Measurements from ENCODE around the gene XKR8. TPM values are rescaled to one million over a fixed set of nuclear protein-coding genes. Genes with fewer than 3 reads are reported as not detected.

XKR8 gene
- total and polyA plus RNA-seq, 2 experiments from 2014 or later = 17.9 to 20.2 TPM

DNA sequence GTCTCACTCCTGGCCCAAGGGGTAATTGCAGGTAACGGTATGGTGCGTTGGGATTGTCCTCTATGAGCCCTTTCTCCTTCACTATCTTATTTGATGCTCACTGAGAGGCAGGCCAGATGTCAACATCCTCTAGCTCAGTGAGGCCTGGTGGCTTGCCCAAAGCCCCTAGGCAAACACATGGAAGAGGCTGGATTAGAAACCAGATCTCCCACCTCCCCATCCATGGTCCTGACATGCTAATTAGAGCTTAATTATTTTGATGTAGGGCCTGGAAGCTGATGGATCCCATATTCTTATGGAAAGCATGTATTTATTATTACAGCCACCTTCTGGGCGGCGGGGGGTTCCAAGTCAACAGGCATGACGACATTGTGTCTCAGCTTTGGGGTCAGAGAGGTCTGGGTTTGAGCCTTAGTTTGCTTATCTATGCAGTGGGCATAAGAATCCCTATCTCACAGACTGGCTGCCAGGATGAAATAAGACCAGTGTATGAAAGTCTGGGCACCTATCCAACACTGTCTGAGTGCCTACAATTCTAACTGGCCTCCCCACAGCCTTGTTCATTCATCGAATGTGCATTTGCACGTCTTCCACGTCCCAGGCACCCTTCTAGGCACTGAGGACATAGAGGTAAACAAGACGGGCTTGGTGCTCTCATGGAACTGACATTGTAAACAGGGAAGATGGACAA is 18.8 kb upstream of the XKR8 start:
- H3K4me1 ChIP-seq (ENCODE audit: insufficient read depth) = no peaks in the 10 kb centered on the region
- H2AFZ ChIP-seq = no peak overlapping the region
- H3K27ac ChIP-seq = no peak overlapping the region
- no peak overlapping the region for H3K4me3 ChIP-seq
- H4K20me1 ChIP-seq (ENCODE audit: insufficient read depth, poor library complexity, severe bottlenecking) = no peaks in the 10 kb centered on the region
- no peaks in the 10 kb centered on the region for H3K79me2 ChIP-seq
- TF ChIP-seq EZH2phosphoT487 (IDR thresholded peaks at IDR 0.05; ENCODE audit: low read depth, severe bottlenecking, unreplicated experiment) (no peak), EZH2 (IDR thresholded peaks at IDR 0.05; ENCODE audit: borderline replicate concordance) (no peak)
- TF ChIP-seq, protein P1, sequence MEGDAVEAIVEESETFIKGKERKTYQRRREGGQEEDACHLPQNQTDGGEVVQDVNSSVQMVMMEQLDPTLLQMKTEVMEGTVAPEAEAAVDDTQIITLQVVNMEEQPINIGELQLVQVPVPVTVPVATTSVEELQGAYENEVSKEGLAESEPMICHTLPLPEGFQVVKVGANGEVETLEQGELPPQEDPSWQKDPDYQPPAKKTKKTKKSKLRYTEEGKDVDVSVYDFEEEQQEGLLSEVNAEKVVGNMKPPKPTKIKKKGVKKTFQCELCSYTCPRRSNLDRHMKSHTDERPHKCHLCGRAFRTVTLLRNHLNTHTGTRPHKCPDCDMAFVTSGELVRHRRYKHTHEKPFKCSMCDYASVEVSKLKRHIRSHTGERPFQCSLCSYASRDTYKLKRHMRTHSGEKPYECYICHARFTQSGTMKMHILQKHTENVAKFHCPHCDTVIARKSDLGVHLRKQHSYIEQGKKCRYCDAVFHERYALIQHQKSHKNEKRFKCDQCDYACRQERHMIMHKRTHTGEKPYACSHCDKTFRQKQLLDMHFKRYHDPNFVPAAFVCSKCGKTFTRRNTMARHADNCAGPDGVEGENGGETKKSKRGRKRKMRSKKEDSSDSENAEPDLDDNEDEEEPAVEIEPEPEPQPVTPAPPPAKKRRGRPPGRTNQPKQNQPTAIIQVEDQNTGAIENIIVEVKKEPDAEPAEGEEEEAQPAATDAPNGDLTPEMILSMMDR (IDR thresholded peaks at IDR 0.05; ENCODE audit: poor library complexity) = no peak
- WGBS (ENCODE audit: low lambda C conversion rate, missing lambda C conversion rate) = 89% methylated on average over 9 of the region's 9 CpGs
- H3K36me3 ChIP-seq (replicated peaks; ENCODE audit: insufficient read depth, low read depth) = no peaks in the 10 kb centered on the region
- no peak overlapping the region for H3K4me2 ChIP-seq
- no peak for DNase-seq (ENCODE audit: low spot score)
- no peaks in the 10 kb centered on the region for H3K27me3 ChIP-seq
- no peaks in the 10 kb centered on the region for H3K9me3 ChIP-seq (ENCODE audit: low read depth)
- H3K9me2 ChIP-seq (replicated peaks; ENCODE audit: insufficient read depth) = no peaks in the 10 kb centered on the region

DNA sequence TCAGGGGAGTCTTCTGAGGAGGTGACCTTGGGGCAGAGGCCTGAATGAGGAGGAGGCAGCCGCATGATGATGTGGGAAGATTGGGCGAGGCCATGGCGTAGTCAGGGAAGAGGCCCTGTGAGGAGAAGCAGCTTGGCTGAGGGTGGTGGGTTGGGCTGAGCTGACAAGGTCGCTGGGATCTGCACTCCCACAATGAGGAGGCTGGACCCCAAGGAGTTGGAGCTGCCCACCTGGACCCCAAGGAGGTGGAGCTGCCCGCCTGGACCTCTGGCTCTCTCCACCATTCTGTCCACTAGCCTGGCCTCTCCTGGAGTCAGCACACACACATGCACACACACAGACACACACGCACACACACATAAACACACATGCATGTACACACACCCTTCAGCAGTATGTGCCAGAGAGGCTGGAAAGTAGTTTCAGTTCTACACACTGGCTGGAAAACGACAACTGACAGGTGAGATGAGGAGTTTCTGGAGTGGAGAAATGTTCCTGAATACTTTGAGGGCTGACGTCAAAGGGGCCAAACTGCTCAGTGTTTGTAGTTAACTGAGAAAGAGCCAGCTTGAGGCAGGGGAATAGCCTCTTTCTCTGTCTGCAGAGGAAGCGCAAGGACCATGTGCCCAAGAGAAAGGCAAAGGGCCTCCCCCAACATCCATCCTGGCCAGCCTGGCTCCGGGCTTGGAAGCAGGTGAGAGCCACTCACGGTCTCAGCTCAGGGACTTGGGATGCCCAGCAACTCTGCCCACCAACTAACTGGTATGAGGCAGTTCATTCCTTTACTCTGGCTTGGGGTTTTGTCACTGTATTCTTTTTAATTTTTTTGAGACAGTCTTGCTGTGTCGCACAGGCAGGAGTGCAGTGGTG is 17.9 kb upstream of the XKR8 start:
- no peak for TF ChIP-seq EZH2 (IDR thresholded peaks at IDR 0.05; ENCODE audit: borderline replicate concordance)
- TF ChIP-seq, protein P1 (IDR thresholded peaks at IDR 0.05; ENCODE audit: poor library complexity) = no peak
- TF ChIP-seq EZH2phosphoT487 (IDR thresholded peaks at IDR 0.05; ENCODE audit: low read depth, severe bottlenecking, unreplicated experiment) = no peak
- no peaks in the 10 kb centered on the region for H4K20me1 ChIP-seq (ENCODE audit: insufficient read depth, poor library complexity, severe bottlenecking)
- H3K4me2 ChIP-seq = no peak overlapping the region
- no peaks in the 10 kb centered on the region for H3K27me3 ChIP-seq
- no peaks in the 10 kb centered on the region for H3K36me3 ChIP-seq (replicated peaks; ENCODE audit: insufficient read depth, low read depth)
- H3K4me3 ChIP-seq = no peak overlapping the region
- DNase-seq (ENCODE audit: low spot score) = no peak
- H2AFZ ChIP-seq = no peak overlapping the region
- no peak overlapping the region for H3K27ac ChIP-seq
- WGBS (ENCODE audit: low lambda C conversion rate, missing lambda C conversion rate) = 91% methylated on average over 12 of the region's 12 CpGs
- no peaks in the 10 kb centered on the region for H3K9me3 ChIP-seq (ENCODE audit: low read depth)
- H3K79me2 ChIP-seq = no peaks in the 10 kb centered on the region
- no peaks in the 10 kb centered on the region for H3K9me2 ChIP-seq (replicated peaks; ENCODE audit: insufficient read depth)
- no peaks in the 10 kb centered on the region for H3K4me1 ChIP-seq (ENCODE audit: insufficient read depth)

DNA sequence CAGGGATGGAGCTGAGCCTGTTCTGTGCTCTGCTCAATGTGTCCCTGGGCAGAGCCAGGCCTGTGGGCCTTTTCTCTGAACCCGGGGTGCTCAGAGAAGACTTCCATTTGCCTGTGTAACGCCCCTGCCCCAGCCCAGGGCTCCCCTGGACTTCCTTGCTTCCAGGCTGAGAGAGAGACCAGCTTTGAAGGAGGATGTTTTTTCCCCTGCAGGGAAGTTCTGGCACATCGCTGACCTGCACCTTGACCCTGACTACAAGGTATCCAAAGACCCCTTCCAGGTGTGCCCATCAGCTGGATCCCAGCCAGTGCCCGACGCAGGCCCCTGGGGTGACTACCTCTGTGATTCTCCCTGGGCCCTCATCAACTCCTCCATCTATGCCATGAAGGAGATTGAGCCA is 14.8 kb upstream of the XKR8 start:
- Histone ChIP-seq H3K79me2 (no peaks in the 10 kb centered on the region), H3K4me2 (no peak overlapping the region), H3K27me3 (no peaks in the 10 kb centered on the region), H3K36me3 (replicated peaks; ENCODE audit: insufficient read depth, low read depth) (no peaks in the 10 kb centered on the region), H3K27ac (no peak overlapping the region), H3K9me2 (replicated peaks; ENCODE audit: insufficient read depth) (no peaks in the 10 kb centered on the region), H4K20me1 (ENCODE audit: insufficient read depth, poor library complexity, severe bottlenecking) (no peaks in the 10 kb centered on the region), H3K4me3 (no peak overlapping the region), H2AFZ (no peak overlapping the region), H3K9me3 (ENCODE audit: low read depth) (no peaks in the 10 kb centered on the region), H3K4me1 (ENCODE audit: insufficient read depth) (no peaks in the 10 kb centered on the region)
- no peak for DNase-seq (ENCODE audit: low spot score)
- TF ChIP-seq, protein P1 (IDR thresholded peaks at IDR 0.05; ENCODE audit: poor library complexity) = no peak
- TF ChIP-seq EZH2phosphoT487 (IDR thresholded peaks at IDR 0.05; ENCODE audit: low read depth, severe bottlenecking, unreplicated experiment) = no peak
- TF ChIP-seq EZH2 (IDR thresholded peaks at IDR 0.05; ENCODE audit: borderline replicate concordance) = no peak
- WGBS (ENCODE audit: low lambda C conversion rate, missing lambda C conversion rate) = 94% methylated on average over 5 of the region's 5 CpGs

Data from hepatocyte (in vitro differentiated cells).